ENCODE data around the gene ZBTB17. TPM values are rescaled to one million over a fixed set of nuclear protein-coding genes. Genes with fewer than 3 reads are reported as not detected.

Gene ZBTB17
- total RNA-seq, 2 donors from 2014 or later = 14.8 to 27.5 TPM

GRCh38 chr1:15950302-15950701 lies 25.6 kb downstream of the ZBTB17 start:
- TF ChIP-seq CTCF (IDR thresholded peaks at IDR 0.05) = no peak
- H3K4me1 ChIP-seq = peaks cover 0 to 74% of the 10 kb centered on the region in 2 donors
- peak overlapping the region; percentile 90 to 96 for H3K27ac ChIP-seq
- no peak for DNase-seq (ENCODE audit: low spot score)
- peaks cover 29% of the 10 kb centered on the region for H3K36me3 ChIP-seq
- no peaks in the 10 kb centered on the region for H3K9me3 ChIP-seq
- no peaks in the 10 kb centered on the region for H3K27me3 ChIP-seq
- peak overlapping the region in 1 of 2 donors; percentile 30 for H3K4me3 ChIP-seq

DNA sequence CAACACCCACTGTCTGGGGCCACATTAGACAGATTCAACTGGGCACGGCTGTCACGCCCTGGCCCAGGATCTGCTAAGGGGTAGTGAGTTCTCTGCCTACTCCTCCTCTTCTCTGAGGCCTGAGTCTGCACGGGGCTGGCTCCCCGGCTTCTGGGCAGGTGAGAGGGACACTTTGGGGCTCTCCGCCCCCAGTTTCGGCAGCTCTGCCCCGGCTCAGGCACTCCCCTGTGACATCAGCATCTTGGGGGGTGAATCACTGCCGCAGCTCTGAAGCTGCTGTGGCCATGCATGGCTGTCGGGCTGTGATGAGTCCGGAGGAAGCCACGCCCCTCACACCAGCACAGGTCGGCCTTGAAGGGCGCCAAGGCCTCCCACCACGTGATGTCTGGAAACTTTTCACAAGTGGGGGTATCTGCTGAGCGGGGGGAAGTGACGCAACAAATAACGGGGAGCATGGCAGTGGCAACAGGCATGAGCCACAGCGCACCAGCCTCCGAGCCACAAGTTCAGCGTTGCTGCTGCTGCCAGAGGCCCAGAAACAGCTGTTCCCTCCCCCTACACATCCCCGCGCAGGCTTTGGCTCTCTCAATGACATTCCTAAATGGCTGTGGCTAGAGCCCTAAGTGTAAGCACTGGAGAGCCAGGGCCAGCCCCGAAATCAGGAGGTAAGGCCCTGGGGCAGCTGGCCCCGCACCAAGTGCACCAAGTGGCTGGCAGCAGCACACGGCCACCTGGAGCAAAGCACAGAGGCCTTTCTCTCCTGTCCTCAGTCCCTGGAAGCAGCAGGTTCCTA lies 26.3 kb downstream of the ZBTB17 start:
- Histone ChIP-seq H3K4me1 (peaks cover 0 to 69% of the 10 kb centered on the region in 2 donors), H3K4me3 (peak overlapping the region in 1 of 2 donors; percentile 30), H3K36me3 (peaks cover 34% of the 10 kb centered on the region), H3K27ac (peak overlapping the region; percentile 90 to 96), H3K27me3 (no peaks in the 10 kb centered on the region), H3K9me3 (no peaks in the 10 kb centered on the region)
- peak; percentile 98 for DNase-seq (ENCODE audit: low spot score)
- TF ChIP-seq CTCF (IDR thresholded peaks at IDR 0.05) = no peak

- Histone ChIP-seq H3K27ac (peak overlapping the region; percentile 90 to 96), H3K27me3 (no peaks in the 10 kb centered on the region), H3K36me3 (peaks cover 43% of the 10 kb centered on the region), H3K9me3 (no peaks in the 10 kb centered on the region), H3K4me1 (peaks cover 0 to 61% of the 10 kb centered on the region in 2 donors), H3K4me3 (peak overlapping the region in 1 of 2 donors; percentile 30)
- no peak for TF ChIP-seq CTCF (IDR thresholded peaks at IDR 0.05)
- DNase-seq (ENCODE audit: low spot score) = peak; percentile 95
These were observed 27.1 kb downstream of the ZBTB17 start for GRCh38 chr1:15948595-15949452.

DNA sequence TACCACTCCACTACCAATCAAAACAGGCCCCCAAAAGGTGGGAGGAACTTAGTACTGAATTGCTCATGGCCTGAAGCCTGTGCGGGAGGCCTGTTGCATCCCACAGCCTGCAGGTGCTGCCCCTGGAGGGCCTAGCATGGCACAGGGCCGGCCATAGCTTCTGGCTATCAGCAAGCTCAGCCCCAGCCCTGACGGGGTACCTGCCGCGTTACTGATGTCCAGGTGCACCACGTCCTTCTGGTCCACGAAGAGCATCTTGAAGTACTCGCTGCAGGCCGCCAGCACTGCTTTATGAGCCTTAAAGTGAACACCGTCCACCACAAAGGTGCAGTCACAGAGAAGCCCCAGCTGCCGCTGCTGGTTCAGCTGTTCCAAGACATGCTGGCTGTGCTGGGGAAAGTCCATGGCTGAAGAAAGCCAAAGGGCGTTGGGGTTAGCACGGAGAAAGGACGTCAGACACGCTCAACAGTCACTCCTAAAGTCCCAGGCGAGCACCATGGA lies 27.8 kb downstream of the ZBTB17 start:
- Histone ChIP-seq H3K9me3 (no peaks in the 10 kb centered on the region), H3K36me3 (peaks cover 50% of the 10 kb centered on the region), H3K4me3 (no peak overlapping the region), H3K4me1 (peaks cover 0 to 54% of the 10 kb centered on the region in 2 donors), H3K27me3 (no peaks in the 10 kb centered on the region), H3K27ac (peak overlapping the region; percentile 90 to 96)
- no peak for DNase-seq (ENCODE audit: low spot score)
- no peak for TF ChIP-seq CTCF (IDR thresholded peaks at IDR 0.05)

DNA sequence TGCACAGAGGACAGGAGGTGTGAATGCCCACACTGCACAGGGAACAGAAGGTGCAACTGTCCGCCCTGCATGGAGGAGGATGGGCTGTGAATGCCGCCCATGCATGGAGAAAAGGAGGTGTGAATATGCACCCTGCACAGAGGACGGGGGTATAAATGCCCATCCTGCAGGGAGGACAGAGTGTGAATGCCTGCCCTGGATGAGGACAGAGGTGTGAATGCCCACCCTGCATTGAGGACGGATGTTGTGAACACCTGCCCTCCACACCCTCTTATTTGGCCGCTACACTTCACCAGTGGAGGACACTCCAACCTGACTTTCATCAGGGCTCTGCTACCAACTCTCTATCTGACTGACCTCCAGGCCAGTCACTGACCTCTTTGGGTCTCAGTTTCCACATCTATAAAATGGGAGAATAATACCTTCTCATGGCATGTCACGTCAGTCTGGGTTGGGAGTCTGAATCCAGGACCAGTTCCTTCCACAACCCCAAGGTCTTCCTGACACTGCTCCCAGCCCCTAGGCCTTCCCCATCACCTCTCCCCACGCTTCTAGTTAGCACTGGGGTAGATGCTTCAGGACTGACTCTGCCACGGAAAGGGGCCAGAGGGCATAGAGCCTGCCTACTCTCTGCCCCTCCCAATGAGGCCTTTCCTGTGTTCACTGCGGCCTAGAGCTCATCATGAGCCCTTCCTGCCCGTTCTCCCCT lies 28.4 kb downstream of the ZBTB17 start:
- DNase-seq (ENCODE audit: low spot score) = no peak
- peak overlapping the region; percentile 90 to 96 for H3K27ac ChIP-seq
- H3K27me3 ChIP-seq = no peaks in the 10 kb centered on the region
- H3K9me3 ChIP-seq = no peaks in the 10 kb centered on the region
- peaks cover 0 to 48% of the 10 kb centered on the region in 2 donors for H3K4me1 ChIP-seq
- peaks cover 56% of the 10 kb centered on the region for H3K36me3 ChIP-seq
- no peak for TF ChIP-seq CTCF (IDR thresholded peaks at IDR 0.05)
- H3K4me3 ChIP-seq = no peak overlapping the region

Data from right atrium auricular region (tissue), 2 donors.